ENCODE measurements around the gene IVL. TPM values are rescaled to one million over a fixed set of nuclear protein-coding genes. Genes with fewer than 3 reads are reported as not detected.

IVL gene
- total RNA-seq, 1 donor from 2014 or later, result 0.15 TPM

DNA sequence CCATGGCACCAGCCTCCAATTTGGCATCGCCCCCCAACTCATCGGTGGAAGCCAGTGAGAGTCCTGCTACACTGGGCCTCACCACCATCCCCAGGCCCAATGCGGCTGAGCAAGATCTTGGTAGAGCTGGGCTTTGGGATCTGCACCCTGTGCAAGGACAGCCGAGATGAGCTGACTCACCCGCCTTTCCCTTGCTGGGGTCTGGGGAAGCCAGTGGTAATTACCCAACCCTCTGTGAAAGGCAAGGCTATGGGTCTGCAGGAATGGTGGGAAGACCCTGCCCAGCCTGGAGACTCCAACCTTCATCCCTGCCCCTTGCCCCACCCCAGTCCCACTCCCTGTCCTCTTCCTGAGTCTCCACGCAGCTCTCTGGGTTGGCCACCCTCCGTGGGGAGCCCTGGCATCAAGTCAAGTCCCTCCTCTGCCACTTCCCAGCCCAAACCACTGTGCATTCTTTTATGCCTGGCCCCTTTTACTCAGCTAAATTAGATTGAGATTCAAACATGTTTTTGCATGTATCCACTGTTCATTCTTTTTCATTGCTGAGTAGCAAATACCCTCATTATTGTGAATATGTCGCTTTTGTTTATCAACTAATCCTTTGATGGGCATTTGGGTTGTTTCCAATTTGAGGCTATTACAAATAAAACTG lies 21.5 kb upstream of the IVL start:
- no peak for DNase-seq (ENCODE audit: low read depth)

DNA sequence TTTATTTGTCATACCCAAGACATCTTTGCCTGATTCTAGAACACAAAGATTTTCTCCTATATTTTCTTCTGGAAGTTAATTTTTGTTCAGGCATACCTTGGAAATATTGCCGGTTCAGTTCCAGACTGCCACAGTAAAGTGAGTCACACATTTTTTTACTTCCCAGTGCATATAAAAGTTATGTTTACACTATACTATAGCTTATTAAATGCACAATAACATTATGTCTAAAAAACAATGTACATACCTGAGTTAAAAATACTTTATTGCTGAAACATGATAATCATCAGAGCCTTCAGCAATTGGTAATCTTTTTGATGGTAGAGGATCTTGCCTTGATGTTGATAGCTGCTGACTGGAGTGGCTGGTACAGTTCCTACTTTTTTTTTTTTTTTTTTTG lies 20.2 kb upstream of the IVL start:
- DNase-seq (ENCODE audit: low read depth), result no peak

DNA sequence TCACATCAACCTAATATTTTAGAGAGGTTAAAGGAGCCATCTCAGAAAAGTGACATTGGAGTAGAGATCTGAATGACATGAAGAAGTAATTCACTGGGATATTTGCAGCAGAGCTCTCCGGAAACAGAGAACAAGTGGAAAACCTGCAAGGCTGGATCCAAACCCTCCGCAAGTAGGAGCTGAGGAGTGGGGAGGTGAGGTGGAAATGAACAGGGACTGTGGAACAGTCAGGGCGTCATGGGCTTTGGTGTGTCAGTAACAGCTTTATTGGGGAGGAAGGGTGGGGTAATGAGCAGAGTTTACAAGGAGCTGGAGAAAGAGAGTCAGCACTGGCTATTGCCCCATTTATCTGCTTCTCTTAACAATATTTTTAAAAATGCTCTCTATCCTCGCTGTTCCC lies 9.3 kb upstream of the IVL start:
- no peak for DNase-seq (ENCODE audit: low read depth)

DNA sequence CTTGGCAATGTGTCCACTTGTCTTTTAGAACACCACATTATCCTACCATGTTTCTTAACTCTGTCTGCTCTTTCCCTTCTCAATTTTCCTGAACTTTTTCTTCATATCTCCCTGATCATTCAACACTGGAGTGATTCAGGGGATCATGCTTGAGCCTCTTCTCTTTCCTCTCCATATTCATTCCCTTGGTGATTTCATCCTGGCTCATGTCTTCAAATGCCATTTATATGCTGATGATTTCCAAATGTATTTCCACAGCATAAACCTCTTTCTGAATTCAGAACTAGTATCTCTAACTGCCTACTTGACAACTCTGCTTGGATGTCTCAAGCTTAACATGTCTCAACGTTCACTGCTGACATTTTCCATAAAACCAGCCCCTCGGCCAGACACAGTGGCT lies 8.5 kb upstream of the IVL start:
- no peak for DNase-seq (ENCODE audit: low read depth)

DNA sequence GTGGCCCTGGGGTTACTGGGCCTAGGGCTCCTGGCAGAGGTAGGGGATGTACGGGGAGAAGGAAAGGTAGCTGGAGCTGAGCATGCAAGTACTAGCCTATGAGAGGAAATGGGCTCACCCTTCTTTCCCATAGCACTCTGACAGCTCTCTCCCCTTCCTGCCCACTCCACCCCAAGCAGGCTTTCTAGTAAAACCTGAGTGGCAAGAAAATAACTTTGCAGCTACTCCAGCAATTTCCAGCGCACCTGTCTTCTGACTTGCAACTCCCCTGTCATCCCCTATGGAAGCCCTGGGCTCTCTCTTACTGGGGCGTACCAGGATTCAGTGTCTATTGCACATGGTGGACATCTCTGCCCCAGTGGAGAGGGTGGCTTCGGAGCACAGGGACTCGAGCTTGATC lies 6.7 kb upstream of the IVL start:
- DNase-seq (ENCODE audit: low read depth), result no peak

DNA sequence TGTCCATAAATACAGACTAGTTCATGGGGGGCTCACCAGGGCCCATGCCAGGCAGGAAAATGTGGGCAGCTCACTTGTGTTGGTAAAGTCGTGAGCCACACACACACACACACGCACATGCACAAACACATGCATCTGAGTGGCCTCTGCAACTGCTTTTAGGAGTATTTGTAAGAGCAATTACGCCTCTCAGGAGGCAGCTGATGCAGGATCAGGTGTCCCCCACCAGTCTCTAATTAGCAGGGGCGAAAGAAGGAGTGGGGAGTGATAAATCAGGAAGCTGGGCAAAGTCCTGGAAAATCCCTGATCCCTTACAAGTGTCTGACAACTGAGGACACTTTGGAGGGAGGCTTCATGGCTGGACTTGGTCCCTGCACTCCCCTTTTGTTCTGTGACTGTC lies 5.7 kb upstream of the IVL start:
- DNase-seq (ENCODE audit: low read depth), result no peak

DNA sequence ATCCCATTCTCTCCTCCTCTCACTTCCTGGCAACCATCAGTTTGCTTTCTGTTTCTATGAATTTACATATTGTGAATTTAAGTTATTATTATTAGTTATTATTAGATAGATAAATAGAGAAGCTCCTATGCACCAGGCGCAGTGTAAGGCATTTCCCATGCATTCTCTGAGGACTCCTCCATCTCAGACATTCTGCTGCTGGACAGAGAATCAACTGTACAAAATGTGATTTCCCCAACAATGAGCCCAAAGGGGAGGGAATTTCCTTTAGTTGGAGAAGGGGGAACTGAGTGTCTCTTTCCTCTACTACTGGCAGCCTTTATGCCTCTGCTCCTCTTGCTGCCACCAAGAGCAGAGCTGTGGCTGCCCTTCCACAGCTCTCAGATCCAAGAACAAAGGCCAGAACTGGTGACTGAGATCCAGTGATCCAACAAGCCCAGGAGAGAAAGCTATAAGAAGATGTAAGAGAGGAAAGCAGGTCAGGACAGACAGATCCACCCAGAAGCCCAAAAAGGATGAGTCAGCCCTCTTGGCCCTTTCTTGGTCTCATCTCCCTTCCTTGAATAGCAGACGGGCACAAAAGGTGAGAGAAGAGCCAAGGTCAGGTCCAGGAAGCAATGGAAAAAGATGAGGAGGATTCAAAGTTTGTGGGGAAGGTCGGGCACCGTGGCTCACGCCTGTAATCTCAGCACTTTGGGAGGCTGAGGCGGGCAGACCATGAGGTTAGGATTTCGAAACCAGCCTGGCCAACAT lies 3.5 kb upstream of the IVL start:
- no peak for DNase-seq (ENCODE audit: low read depth)

DNA sequence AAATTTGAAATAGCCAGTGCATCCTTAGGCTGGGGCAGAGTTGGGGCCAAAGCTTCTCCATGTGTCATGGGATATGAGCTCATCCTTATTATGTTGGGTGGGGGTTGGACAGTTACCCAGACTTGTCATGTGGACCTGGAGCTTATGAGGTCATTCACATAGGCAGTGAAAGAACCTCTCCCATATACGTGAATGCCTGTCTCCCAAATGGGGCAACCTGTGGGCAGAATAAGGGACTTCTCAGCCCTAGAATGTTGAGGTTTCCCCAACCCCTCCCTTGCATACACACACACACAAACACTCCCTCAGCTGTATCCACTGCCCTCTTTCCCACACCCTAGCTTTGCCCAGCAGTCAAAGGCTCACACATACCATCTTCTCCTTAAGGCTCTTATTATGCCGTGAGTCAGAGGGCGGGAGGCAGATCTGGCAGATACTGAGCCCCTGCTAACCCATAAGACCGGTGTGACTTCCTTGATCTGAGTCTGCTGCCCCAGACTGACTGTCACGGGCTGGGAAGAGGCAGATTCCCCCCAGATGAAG lies 2.3 kb upstream of the IVL start:
- peak; percentile 55 for DNase-seq (ENCODE audit: low read depth)

DNA sequence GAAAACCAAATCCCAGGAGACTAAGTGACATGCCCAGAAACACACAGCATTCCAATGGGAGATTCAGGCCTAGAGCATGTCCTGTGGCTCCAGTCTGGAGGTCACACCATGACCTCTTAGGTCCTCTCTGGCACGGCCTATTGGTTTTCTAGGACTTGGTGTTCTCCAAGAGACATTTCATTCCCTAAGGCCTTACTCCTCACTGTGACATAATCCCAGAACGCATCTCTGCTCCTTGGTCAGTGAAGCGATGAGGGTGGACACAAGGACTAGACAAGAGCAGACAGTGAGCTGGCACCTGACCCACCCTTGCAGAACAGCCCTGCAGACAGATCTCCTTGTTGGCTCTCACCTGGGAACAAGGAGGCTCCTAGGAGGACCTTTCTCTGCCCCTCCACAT lies 860 bp downstream of the IVL start:
- no peak for DNase-seq (ENCODE audit: low read depth)

DNA sequence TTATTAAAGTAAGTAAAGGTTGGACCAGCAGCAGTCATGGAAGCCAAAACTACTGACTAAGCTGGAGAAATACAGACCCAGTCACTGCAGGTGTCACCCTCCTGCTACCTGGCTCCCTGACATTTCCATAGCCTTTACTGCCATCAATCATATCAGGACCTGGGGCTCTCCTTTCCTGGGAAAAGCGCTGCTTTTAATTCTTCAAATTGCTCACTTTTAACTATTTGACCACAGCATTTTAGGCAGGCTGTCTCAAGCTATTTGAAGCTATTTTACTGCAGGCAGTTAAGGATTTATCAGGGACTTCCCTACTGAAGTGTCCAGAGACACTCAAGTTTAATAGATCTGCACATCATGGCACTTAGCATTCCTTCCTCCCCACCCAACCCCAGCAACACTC lies 4.1 kb downstream of the IVL start:
- DNase-seq (ENCODE audit: low read depth), result no peak

DNA sequence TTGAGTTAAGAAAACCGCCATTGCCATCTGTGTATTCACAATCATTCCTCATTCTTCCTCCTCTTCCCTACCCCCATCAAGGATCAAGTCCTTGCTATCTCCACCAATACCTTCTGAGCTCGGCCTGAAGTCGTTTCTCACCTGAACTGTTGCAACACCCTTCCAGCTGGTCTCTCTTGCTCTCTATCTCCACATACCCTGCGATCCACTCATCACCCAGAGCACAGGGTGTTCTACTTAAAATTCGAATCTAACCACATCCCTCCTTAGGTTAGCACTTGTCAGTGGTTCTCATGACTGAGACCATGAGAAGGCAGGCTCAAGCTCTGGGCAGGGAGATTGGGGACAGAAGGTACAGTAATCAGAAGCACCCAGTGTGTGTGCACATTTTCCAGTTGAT lies 4.6 kb downstream of the IVL start:
- no peak for DNase-seq (ENCODE audit: low read depth)

DNA sequence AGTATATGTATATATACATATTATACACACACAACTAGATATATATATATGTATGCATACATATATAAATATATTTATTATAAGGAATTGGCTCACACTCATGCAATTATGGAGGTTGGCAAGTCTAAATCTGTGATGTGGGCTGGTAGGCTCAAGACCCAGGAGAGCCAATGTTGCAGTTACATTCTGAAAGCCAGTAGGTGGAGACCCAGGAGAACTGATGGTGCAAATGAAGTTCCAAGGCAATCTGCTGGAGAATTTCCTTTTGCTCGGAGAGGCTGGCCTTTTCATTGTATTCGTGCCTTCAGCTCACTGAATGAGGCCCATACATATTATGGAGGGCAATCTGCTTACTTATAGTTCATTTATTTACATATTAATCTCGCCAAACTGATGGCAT lies 9.4 kb downstream of the IVL start:
- peak; percentile 19 for DNase-seq (ENCODE audit: low read depth)

DNA sequence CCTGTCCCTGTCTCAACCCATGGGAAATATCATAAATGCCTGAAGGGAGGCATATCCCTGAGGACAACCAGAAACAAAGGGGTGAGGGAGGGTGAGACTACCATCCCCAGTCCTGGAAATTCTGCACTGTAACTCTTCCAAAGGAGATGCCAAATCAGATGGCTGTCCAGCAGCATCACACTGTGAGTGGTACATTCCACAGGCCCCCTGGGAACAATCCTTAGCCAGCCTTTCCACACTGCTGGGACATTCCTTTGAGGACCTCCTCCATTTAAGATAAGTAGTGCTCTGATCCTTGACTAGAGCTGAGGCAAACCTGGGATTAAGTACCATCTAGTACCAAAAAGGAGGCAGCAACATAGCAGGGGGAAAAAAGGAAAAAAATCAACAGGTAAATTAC lies 10.7 kb downstream of the IVL start:
- no peak for DNase-seq (ENCODE audit: low read depth)

DNA sequence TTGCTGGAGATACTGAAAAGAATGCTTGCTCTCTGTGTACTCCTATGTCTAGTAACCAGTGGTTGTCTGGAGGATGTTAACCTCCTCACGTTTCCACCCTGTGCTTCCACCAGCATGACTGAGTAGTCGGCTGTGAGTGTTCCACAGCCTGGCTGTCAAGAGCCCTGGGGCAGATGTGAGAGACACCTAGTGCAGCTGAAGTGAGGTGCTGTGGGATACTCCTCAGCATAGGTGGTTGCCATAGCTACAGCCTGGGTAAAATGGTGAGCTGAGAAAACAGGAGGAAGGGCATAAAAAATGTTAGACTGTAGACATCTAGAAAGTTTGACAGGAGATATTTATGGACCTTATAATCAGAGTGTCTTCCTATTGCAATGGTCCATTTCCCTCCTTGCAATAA lies 15.8 kb downstream of the IVL start:
- DNase-seq (ENCODE audit: low read depth), result no peak

DNA sequence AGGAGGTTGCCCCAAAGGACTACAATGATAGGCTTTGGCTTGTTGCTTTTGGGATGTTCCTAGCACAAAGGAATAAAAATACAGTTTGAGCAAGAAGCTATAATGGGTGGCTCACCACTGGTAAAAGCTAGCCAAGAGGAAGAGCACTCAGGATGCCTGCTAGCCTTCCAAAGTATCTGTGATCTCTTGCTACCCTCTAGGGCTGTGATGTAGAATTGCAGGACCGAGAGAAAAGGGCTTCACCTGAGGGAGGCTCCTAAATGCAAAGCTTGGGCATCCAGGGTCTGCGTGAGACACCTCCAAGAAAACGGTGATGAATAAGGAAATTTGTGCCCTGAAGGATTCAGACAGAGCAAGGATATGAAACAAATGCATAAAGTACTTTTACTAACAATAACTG lies 17.7 kb downstream of the IVL start:
- peak; percentile 6 for DNase-seq (ENCODE audit: low read depth)

DNA sequence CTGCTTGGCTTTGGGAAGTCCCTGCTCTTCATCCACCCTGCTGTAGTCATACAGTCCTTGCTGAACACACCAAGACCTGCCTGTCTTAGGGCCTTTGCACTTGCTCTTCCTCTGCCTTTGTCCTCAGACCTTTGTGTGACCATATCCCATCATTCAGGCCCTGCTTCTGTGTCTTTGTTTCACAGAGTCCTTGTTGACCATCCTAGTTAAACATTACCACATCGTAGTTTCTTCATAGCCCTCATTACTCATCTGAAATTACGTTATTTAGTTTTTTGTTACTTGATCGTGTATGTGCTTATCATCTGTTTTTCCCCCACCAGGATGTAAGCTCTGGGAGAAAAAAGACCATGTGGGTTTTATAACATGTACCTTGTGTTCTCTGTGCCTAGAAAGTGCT lies 20.3 kb downstream of the IVL start:
- DNase-seq (ENCODE audit: low read depth), result peak; percentile 6

DNA sequence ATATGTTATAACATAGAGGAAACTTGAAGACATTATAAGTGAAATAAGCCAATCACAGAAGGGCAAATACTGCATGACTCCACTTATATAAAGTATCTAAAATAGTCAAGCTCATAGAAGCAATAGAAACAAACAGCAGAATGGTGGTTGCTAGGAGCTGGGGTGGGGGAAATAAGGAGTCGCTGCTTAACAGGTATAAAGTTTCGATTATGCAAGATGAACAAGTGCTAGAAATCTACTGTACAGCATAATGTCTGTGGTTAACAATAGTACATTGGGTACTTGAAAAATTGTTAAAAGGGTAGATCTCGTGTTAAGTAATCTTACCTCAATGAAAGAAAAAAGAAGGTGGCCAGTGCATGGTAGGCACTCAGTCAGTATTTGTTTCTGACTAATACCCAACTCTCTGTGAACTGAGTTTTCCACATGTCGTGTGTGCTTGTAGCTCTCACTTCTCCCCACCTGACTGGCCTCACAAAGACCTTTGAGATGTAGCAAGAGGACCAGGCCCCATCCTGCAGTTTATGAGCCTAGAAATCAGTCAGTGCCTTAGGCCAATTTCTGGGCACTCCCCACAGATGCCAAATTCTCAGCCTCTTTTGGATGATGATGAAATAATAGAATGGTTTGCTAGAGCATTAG lies 23.9 kb downstream of the IVL start:
- no peak for DNase-seq (ENCODE audit: low read depth)

DNA sequence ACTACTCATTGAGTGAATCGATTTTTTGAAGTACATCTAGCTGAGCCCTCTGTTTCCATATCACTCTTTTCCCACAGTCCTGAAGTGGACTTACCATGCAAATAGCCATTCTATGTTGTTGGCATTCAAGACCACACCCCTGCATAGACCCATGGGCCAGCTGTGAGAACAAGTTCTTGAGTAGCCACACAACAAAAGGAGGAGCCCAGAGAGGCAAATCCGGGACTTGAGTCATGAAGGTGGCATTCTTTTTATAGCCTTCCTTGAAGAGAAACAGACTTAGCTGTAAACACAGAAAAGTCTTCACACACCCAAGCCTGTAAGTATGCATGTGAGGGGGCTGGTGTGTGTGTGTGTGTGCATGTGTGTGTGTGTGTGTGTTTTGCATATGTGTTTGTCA lies 24.9 kb downstream of the IVL start:
- peak; percentile 17 for DNase-seq (ENCODE audit: low read depth)

DNA sequence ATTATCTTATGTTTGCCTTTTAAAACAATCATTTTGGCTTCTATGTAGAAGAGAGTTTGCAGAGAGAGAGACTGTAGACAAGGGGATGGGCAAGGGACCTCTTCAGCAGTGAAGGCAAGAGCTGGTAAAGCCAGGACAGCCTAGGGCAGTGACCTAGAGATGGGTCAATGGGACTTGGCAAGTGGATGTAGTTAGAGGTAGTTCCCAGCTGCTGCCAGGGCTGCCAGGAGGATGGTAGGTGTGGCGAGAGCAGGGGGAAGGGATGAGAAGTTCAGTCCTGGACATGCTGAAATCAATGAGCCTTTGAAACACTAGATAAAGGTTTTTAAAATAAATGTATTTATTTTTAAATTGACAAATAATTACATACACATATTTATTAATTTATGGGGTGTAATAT lies 32.3 kb downstream of the IVL start:
- no peak for DNase-seq (ENCODE audit: low read depth)

DNA sequence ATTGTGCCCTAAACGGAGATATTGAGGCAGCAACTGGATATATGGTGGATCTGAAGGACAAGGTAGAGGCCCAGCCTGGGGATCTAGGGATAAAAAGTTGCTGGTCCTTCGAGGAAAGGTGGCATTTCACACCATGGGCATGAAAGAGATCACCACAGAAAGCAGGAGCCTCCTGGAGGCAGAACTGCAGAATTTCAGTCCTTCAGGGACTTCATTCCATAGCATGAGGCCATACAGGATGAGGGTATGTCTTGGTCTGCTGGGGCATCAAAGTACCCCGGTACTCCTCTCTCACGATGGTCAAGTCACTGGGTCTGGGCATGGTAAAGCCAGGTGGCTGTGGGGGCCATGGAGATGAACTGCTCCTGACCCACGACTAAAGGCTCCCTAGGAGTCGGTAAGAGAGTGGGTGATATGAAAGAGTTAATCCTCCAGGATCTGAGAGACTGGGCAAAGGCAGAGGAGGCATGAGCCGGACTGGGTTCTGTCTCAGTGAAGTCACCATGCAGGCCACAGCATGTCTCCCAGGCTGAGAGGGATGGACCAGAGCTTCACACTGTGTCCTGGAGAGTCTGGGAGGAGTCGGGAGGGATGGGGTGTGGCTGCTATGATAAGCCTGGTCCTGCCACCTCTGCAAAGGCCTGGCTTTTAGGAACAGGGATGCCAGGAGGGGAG lies 32.8 kb downstream of the IVL start:
- DNase-seq (ENCODE audit: low read depth), result no peak

DNA sequence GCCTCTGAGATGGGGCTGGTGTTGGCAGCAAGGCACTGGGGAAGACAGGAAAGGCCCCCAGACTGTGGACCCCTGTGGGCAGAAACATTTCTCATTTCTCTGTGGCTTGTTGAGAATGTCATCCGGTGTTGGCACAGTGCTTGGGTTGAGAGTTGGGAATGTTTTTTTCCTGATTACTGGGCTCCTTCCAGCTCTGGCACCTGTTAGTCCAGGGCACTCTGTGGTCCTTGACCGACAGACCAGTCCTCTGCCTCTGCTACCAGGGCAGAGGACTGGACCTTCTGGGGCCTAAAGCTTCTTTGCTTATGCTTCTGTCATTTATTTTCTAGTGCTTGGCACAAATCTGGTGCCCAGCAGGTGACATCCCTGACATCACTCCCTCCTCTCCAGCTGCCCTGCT lies 33.8 kb downstream of the IVL start:
- no peak for DNase-seq (ENCODE audit: low read depth)

DNA sequence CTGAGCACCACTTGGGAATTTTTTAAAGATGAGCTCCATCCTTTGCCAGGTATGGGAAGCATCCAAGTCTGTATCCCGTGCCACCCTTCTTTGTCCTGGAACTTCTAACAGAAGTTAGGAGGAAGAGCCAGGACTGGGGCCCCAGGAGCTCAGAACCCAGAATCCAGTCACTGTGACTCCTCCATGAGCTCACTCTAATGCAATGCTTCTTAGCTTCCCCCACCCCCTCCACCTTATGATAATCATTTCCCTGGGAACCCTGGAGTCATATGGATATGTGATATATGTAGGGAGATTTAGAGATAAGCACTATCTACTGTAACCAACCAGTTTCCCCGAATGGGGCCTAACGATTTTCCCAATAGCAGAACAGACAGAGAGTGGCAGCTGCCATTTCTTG lies 37.9 kb downstream of the IVL start:
- DNase-seq (ENCODE audit: low read depth), result no peak

Measured in renal cortical epithelial cell (primary cell).